HL-60/S4 (cell line): Measurements from ENCODE around the gene APOC3.
"Not testable (repeated sequence)": the region's sequence is repeated elsewhere in the genome, so short reads cannot be mapped to it uniquely, and the experiment has no call there.

Experiments used
- in situ Hi-C: fragments of 300-500 bp; cut with MboI; formaldehyde crosslinking; loops from 2 replicates; pipeline ENCODE4 v1.14.3; 2022; ENCODE audit warnings: low sequenced_read_pairs

APOC3 gene

GRCh38 chr11:116828632-116829524 is 829 bp upstream of the APOC3 start:
- in situ Hi-C loops, result no loop called here

DNA sequence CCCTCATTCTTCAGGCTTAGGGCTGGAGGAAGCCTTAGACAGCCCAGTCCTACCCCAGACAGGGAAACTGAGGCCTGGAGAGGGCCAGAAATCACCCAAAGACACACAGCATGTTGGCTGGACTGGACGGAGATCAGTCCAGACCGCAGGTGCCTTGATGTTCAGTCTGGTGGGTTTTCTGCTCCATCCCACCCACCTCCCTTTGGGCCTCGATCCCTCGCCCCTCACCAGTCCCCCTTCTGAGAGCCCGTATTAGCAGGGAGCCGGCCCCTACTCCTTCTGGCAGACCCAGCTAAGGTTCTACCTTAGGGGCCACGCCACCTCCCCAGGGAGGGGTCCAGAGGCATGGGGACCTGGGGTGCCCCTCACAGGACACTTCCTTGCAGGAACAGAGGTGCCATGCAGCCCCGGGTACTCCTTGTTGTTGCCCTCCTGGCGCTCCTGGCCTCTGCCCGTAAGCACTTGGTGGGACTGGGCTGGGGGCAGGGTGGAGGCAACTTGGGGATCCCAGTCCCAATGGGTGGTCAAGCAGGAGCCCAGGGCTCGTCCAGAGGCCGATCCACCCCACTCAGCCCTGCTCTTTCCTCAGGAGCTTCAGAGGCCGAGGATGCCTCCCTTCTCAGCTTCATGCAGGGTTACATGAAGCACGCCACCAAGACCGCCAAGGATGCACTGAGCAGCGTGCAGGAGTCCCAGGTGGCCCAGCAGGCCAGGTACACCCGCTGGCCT is 641 bp downstream of the APOC3 start:
- in situ Hi-C loops, result no loop called here

GRCh38 chr11:116831790-116832349 is 2.2 kb downstream of the APOC3 start:
- in situ Hi-C loops, result no loop called here

- in situ Hi-C loops, result no loop called here
Measured at GRCh38 chr11:116832350-116833290, 2.9 kb downstream of the APOC3 start.

DNA sequence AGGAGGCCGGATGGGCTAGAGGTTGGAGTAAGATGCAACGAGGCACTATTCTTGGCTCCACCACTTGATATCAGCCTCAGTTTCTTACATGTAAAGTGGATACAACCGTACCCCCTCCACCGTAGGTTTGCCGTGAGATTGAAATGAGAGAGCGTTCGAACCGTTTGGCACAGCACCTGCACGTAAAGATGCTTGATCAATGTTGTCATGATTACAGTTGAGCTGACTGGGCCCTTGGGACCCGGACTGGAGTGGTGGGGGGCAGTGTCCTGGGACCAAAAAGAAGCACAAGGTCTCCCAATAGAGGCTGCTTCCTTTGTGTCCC is 3.7 kb downstream of the APOC3 start:
- in situ Hi-C loops, result no loop called here

DNA sequence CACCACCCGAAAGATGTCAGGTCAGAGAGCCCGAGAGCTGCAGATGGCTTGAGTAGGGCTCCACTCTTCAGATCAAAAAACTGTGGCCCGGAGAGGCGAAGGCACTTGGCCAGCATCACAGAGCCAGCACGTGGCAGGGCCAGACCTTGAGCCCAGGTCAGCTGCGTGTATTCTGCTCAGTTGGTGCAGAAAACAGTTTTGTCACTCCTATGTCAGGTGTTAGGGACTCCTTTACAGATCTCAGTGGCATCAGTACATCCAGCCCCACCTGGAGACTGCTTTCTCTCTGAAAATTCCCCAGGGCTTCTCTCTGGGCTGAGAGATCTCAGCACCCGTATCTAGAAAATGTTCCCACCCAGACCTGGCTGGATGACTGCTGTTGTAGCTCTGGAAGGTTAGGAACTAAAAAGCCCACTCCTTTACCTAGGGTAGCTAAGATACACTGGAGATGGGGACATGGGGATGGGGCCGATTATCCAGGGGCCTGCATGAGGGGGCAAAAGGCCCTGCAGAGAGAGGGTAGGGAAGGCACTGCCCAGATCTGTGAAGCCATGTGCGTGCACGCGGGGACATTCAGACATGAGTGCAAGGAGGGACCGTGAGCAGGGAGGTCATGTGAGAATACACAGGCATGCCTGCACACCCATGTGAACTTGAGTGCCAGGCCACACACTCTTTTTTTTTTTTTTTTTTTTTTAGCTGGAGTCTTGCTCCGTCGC is 4.3 kb downstream of the APOC3 start:
- in situ Hi-C loops, result no loop called here

DNA sequence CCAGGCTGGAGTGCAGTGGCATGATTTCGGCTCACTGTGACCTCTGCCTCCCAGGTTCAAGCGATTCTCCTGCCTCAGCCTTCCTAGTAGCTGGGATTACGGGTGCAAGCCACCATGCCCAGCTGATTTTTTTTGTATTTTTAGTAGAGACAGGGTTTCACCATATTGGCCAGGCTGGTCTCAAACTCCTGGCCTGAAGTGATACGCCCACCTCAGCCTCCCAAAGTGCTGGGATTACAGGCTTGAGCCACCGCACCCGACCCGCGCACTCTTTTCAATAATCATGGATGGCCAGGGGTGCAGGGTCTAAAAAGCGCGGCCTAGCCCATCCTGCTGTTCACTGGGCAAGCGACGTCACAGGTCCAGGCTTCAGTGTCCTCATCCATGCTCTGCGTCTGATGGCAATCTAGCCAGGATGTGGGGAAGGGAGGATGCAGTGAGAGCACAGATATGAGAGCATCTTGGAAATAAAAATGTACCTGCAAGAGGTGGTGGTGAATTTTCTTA is 4.9 kb downstream of the APOC3 start:
- in situ Hi-C loops, result not testable (repeated sequence)

DNA sequence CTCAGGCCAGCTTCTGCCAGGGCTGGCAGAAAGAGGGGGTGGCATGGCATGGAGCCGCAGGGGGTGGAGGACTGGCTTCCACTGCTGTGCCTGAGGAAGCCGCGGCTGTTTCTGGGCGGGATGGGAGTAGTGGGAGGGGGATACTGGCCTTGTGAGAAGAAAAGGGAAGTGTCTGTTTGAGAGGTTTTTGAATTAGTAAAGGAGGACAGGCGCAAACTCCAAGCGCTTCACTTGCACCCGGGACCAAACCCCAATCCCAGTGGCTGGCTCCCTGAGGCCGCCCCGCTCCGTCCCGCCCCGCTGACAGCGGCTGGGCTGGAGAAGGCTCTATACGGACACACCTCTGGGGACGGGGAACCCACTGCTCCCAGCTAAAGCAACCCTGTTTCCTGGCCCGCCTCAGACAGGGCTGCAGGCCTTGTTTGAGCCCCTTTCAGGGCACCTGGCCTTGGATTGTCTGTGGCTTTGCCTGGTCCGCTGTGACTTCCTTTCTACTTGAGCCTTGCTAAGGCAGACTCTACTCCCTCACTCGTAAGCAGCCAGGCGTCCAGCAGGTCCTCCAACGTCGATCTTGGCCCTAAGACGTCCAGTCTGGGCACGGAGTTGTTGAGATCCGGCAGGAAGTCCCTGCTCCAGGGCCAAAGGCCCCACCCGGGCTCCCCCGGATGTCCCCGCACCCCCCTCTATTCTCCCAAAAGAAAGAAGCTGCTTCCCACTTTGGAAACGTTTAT is 5.5 kb downstream of the APOC3 start:
- in situ Hi-C loops, result no loop called here

- in situ Hi-C loops, result no loop called here
Measured at GRCh38 chr11:116835791-116836631, 6.3 kb downstream of the APOC3 start.

GRCh38 chr11:116836632-116836991 is 6.9 kb downstream of the APOC3 start:
- in situ Hi-C loops, result no loop called here

DNA sequence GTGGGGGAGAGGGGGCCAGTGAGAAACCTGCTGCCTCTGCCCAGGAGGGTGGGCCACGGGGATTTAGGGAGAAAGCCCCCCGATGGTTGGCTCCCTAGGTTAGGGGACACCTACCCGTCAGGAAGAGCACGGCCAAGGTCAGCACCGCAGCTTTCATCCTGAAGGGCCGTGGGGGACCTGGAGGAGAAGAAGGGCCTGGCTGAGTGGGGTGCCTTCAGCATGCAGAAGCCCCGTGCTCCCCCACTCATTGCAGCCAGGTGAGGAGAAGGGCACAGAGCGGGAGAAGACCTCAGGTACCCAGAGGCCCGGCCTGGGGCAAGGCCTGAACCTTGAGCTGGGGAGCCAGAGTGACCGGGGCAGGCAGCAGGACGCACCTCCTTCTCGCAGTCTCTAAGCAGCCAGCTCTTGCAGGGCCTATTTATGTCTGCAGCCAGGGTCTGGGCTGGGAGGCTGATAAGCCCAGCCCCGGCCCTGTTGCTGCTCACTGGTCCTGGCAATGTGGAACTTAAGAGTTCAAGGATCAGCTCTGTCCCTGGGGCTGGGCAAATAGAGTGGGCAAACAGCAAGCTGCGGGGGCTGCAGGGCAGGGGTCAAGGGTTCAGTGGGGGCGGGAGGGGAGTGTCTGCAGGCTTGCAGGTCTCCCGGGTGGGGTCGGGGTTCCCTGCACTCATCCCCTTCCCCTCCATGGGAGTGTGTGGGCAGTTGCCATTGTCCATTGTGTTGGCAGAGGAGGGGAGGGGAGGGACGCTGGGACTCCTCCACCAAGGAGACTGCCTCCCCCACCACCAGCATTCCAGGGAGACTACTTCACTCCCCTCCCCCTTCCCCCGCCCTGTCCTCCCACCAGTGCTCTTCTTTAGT is 7.8 kb downstream of the APOC3 start, which contains the start of gene APOA1:
Gene APOA1 (minus strand): TSS at position 392 of the 861 bp plus-strand sequence. CDS start 235 bp downstream, at position 157.
- in situ Hi-C loops, result no loop called here

DNA sequence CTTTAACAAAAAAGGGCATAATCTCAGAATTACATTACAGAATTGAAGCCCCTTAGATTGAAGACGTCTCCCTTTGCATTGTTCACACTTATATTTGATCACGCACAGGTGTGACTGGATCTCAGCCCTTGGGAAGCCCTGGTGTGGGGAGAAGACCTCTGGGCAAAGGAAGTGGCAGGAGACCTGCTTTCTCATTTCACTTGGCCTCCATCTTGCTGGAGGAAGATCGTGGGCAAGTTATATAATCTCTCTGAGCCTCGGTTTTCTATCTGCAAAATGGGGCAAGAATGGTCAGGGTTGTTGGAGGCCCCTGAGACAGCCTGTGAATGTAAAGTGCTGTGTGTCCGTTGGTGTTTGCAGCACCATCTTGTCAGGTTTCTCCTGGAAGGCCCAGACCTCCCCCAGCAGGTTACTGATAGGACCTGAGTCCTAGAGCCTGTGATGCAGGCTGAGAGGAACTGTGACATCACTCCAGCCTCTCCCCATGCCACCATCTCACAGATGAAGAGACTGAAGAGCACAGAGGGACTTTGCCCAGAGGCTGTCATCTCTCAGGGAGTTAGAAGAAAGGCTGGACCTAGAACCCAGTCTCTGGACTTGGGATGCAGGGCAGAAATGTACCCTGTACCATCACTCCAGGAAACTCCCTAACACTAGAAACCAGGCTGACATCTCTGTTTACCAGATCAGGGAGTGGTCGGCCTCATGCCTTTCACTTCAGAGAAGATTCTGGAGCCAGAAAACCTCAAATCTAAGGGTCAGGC is 8.8 kb downstream of the APOC3 start:
- in situ Hi-C loops, result no loop called here

DNA sequence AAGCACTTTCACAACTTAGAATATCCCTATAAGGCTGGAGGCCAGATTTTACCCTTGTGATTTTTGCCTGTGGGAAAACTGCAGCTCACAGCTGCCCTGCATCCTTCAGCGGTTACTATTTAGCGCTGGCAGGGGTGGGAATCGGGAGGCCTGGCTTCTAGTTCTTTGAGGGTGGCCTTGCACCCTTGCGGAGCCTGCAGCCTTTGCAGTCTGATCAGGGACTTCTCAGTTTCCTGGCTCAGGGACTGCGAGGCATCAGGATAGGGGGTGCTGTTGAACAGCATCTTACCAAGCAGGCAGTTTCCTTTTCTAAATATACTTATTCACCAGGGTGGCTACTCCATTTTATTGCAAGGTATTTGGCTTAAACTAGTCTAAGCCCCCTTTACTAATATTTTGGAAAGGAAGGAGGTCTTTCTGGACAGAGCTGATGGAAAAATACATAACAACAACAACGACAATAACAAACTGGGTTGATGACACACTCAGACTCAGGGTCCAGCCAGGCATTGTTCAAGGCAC is 10.6 kb downstream of the APOC3 start:
- in situ Hi-C loops, result no loop called here

- in situ Hi-C loops, result no loop called here
Measured at GRCh38 chr11:116840746-116841296, 11.1 kb downstream of the APOC3 start.

DNA sequence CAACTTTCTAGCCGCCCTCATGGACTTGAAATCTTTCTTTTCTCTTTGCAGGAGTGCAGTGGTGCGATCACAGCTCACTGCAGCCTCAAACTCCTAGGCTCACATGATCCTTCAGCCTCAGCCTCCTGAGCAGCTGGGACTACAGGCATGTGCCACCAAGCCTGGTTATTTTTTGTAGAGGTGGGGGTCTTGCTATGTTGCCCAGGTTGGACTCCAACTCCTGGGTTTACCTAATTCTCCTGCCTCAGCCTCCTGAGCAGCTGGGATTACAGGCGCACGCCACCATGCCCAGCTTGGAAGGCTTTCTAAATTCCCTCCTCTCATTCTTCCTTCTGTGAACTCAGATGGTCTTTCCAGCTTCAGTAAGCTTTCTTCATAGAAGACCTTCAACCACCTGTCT is 12.4 kb downstream of the APOC3 start:
- in situ Hi-C loops, result no loop called here

GRCh38 chr11:116842909-116843308 is 13.2 kb downstream of the APOC3 start:
- in situ Hi-C loops, result no loop called here
